ENCODE results near the gene INPP4B.

INPP4B gene

GRCh38 chr4:142292231-142292630 is 553.9 kb downstream of the INPP4B start:
- DNase-seq (ENCODE audit: low read depth), result no peak

- DNase-seq (ENCODE audit: low read depth), result no peak
Measured at GRCh38 chr4:142291299-142292050, 554.6 kb downstream of the INPP4B start.

- no peak for DNase-seq (ENCODE audit: low read depth)
Measured at GRCh38 chr4:142287371-142287770, 558.7 kb downstream of the INPP4B start.

GRCh38 chr4:142285222-142285583 is 560.9 kb downstream of the INPP4B start:
- DNase-seq (ENCODE audit: low read depth), result no peak

- DNase-seq (ENCODE audit: low read depth), result no peak
Measured at GRCh38 chr4:142284402-142285221, 561.5 kb downstream of the INPP4B start.

- no peak for DNase-seq (ENCODE audit: low read depth)
Measured at GRCh38 chr4:142282870-142283431, 563.1 kb downstream of the INPP4B start.

GRCh38 chr4:142281999-142282398 is 564.1 kb downstream of the INPP4B start:
- no peak for DNase-seq (ENCODE audit: low read depth)

GRCh38 chr4:142278663-142279062 is 567.4 kb downstream of the INPP4B start:
- DNase-seq (ENCODE audit: low read depth), result no peak

GRCh38 chr4:142278171-142278570 is 567.9 kb downstream of the INPP4B start:
- no peak for DNase-seq (ENCODE audit: low read depth)

- DNase-seq (ENCODE audit: low read depth), result peak; percentile 23
Measured at GRCh38 chr4:142274137-142274536, 572.0 kb downstream of the INPP4B start.

GRCh38 chr4:142272452-142272851 is 573.6 kb downstream of the INPP4B start:
- DNase-seq (ENCODE audit: low read depth), result no peak

- DNase-seq (ENCODE audit: low read depth), result no peak
Measured at GRCh38 chr4:142271832-142272231, 574.3 kb downstream of the INPP4B start.

GRCh38 chr4:142267101-142267500 is 579.0 kb downstream of the INPP4B start:
- DNase-seq (ENCODE audit: low read depth), result no peak

- no peak for DNase-seq (ENCODE audit: low read depth)
Measured at GRCh38 chr4:142265946-142266345, 580.2 kb downstream of the INPP4B start.

- peak; percentile 22 for DNase-seq (ENCODE audit: low read depth)
Measured at GRCh38 chr4:142265536-142265935, 580.6 kb downstream of the INPP4B start.

GRCh38 chr4:142264961-142265360 is 581.1 kb downstream of the INPP4B start:
- no peak for DNase-seq (ENCODE audit: low read depth)

- DNase-seq (ENCODE audit: low read depth), result no peak
Measured at GRCh38 chr4:142262956-142263355, 583.1 kb downstream of the INPP4B start.

GRCh38 chr4:142248946-142249345 is 597.2 kb downstream of the INPP4B start:
- peak; percentile 10 for DNase-seq (ENCODE audit: low read depth)

GRCh38 chr4:142243255-142243654 is 602.8 kb downstream of the INPP4B start:
- DNase-seq (ENCODE audit: low read depth), result no peak

- DNase-seq (ENCODE audit: low read depth), result no peak
Measured at GRCh38 chr4:142242156-142242555, 603.9 kb downstream of the INPP4B start.

GRCh38 chr4:142238589-142238988 is 607.5 kb downstream of the INPP4B start:
- DNase-seq (ENCODE audit: low read depth), result peak; percentile 55

- DNase-seq (ENCODE audit: low read depth), result no peak
Measured at GRCh38 chr4:142236268-142236667, 609.8 kb downstream of the INPP4B start.

GRCh38 chr4:142231787-142232186 is 614.3 kb downstream of the INPP4B start:
- no peak for DNase-seq (ENCODE audit: low read depth)

Data from HS-5 (cell line).